Calu3 (cell line): ENCODE results near the gene MUC2. TPM values are rescaled to one million over a fixed set of nuclear protein-coding genes. Genes with fewer than 3 reads are reported as not detected.

Experiments
- BruUV-seq: library from RNA; stranded (reverse); fragments of 400-500 nt; replicated peaks from 2 replicates; lab custom pipeline; 2021; lab: Mats Ljungman, UMichigan
- CTCF ChIA-PET: fragments of 300-600 bp; sonication (Branson Sonifier 250); formaldehyde crosslinking; loops from one replicate; lab custom pipeline; 2022; ENCODE audit warnings: antibody characterized with exemption; lab: Charles Lee
- DNase-seq: peaks from one replicate; pipeline ENCODE4 v3.0.0; 2022
- H3K27ac Mint-ChIP-seq: one replicate; pipeline ENCODE4 v1.8.0; 2022; ENCODE audit warnings: mixed read lengths; ENCODE audit not compliant: unreplicated experiment
- H3K27me3 Mint-ChIP-seq: one replicate; pipeline ENCODE4 v1.8.0; 2022; ENCODE audit warnings: mixed read lengths; ENCODE audit not compliant: unreplicated experiment
- H3K36me3 Mint-ChIP-seq: one replicate; pipeline ENCODE4 v1.8.0; 2022; ENCODE audit warnings: mild to moderate bottlenecking, moderate library complexity, mixed read lengths; ENCODE audit not compliant: insufficient read depth, unreplicated experiment
- H3K4me1 Mint-ChIP-seq: one replicate; pipeline ENCODE4 v1.8.0; 2022; ENCODE audit warnings: mild to moderate bottlenecking, low read depth, mixed read lengths; ENCODE audit not compliant: unreplicated experiment
- H3K4me3 Mint-ChIP-seq: one replicate; pipeline ENCODE4 v1.8.0; 2022; ENCODE audit warnings: mild to moderate bottlenecking, low read depth, moderate library complexity, mixed read lengths; ENCODE audit not compliant: unreplicated experiment
- H3K9me3 Mint-ChIP-seq: one replicate; pipeline ENCODE4 v1.8.0; 2022; ENCODE audit warnings: low read depth, mixed read lengths; ENCODE audit not compliant: unreplicated experiment
- CTCF ChIP-seq: fragments of 200-600 bp; IDR thresholded peaks from one replicate; pipeline ENCODE4 v1.8.0; 2022; ENCODE audit warnings: antibody characterized with exemption; ENCODE audit not compliant: unreplicated experiment
- intact Hi-C: fragments of 100-400 bp; cut with micrococcal nuclease; formaldehyde crosslinking; loops from one replicate; pipeline ENCODE4 v1.10.0; 2022; ENCODE audit not compliant: unreplicated experiment
- total RNA-seq: library from RNA; stranded (reverse); gene quantifications from 2 replicates; pipeline ENCODE4 v1.2.3, GENCODE V29; 2022

Gene MUC2
- total RNA-seq, 1 experiment from 2014 or later: not detected

GRCh38 chr11:1109101-1109917, 34.6 kb downstream of the MUC2 start:
- H3K36me3 Mint-ChIP-seq: no peaks in the 10 kb centered on the region
- CTCF ChIA-PET: no interaction called here
- intact Hi-C loops: no loop called here
- H3K27me3 Mint-ChIP-seq: peaks cover 27% of the 10 kb centered on the region
- peaks cover under 1% of the 10 kb centered on the region for H3K4me1 Mint-ChIP-seq
- H3K4me3 Mint-ChIP-seq: no peak overlapping the region
- no peaks in the 10 kb centered on the region for H3K9me3 Mint-ChIP-seq
- DNase-seq: no peak
- no peak overlapping the region for H3K27ac Mint-ChIP-seq
- no TSS peak for BruUV-seq
- TF ChIP-seq CTCF: no peak

GRCh38 chr11:1109918-1110705, 35.4 kb downstream of the MUC2 start:
- no peaks in the 10 kb centered on the region for H3K9me3 Mint-ChIP-seq
- BruUV-seq: no TSS peak
- DNase-seq: no peak
- no peak for TF ChIP-seq CTCF
- no peak overlapping the region for H3K27ac Mint-ChIP-seq
- H3K4me3 Mint-ChIP-seq: no peak overlapping the region
- no peaks in the 10 kb centered on the region for H3K36me3 Mint-ChIP-seq
- H3K4me1 Mint-ChIP-seq: peaks cover 8% of the 10 kb centered on the region
- CTCF ChIA-PET: no interaction called here
- peaks cover 26% of the 10 kb centered on the region for H3K27me3 Mint-ChIP-seq
- intact Hi-C loops: loop anchor here (10.0 kb wide), 1 partner anchor 95 kb away; no protein-coding TSS in a partner anchor

- no TSS peak for BruUV-seq
- Mint-ChIP-seq H3K36me3 (no peaks in the 10 kb centered on the region), H3K4me3 (no peak overlapping the region), H3K27ac (no peak overlapping the region), H3K27me3 (peaks cover 14% of the 10 kb centered on the region), H3K9me3 (no peaks in the 10 kb centered on the region), H3K4me1 (peaks cover 10% of the 10 kb centered on the region)
- no peak for TF ChIP-seq CTCF
- intact Hi-C loops: loop anchor here (10.0 kb wide), 1 partner anchor 93 kb away; no protein-coding TSS in a partner anchor
- CTCF ChIA-PET: no interaction called here
- no peak for DNase-seq
These were observed 37.0 kb downstream of the MUC2 start for GRCh38 chr11:1111545-1112212.
